NCI-H1105 treated with DMSO at 0.1 percent for 48 hours (cell line): Measurements from ENCODE around the gene ASF1B.

Source experiments
- DNase-seq: peaks from one replicate; lab custom pipeline; 2025; lab: John Stamatoyannopoulos, UW

ASF1B gene

GRCh38 chr19:14088634-14089411, 47.6 kb downstream of the ASF1B start:
- no peak for DNase-seq

- DNase-seq = no peak
Observed at GRCh38 chr19:14086098-14086497, 50.3 kb downstream of the ASF1B start.

GRCh38 chr19:14085309-14085995, 50.9 kb downstream of the ASF1B start, which contains the start of gene C19orf67:
TSS of gene C19orf67 (minus strand) at chr19:14085783. CDS start at chr19:14085627, 156 bp downstream.
- DNase-seq = no peak

DNA sequence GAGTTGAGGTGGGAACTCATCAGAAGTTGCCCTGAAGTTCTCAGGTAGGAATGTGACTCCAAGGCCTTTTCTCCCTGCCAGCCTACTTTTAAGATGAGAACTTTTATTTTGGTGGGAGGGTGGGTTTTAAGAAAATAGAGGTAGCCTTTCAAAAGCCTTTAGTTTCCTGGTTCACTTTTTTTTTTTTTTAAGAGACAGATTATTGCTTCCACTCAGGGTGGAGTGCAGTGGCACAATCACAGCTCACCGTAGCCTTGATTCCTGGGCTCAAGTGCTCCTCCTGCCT, 53.8 kb downstream of the ASF1B start:
- no peak for DNase-seq

DNA sequence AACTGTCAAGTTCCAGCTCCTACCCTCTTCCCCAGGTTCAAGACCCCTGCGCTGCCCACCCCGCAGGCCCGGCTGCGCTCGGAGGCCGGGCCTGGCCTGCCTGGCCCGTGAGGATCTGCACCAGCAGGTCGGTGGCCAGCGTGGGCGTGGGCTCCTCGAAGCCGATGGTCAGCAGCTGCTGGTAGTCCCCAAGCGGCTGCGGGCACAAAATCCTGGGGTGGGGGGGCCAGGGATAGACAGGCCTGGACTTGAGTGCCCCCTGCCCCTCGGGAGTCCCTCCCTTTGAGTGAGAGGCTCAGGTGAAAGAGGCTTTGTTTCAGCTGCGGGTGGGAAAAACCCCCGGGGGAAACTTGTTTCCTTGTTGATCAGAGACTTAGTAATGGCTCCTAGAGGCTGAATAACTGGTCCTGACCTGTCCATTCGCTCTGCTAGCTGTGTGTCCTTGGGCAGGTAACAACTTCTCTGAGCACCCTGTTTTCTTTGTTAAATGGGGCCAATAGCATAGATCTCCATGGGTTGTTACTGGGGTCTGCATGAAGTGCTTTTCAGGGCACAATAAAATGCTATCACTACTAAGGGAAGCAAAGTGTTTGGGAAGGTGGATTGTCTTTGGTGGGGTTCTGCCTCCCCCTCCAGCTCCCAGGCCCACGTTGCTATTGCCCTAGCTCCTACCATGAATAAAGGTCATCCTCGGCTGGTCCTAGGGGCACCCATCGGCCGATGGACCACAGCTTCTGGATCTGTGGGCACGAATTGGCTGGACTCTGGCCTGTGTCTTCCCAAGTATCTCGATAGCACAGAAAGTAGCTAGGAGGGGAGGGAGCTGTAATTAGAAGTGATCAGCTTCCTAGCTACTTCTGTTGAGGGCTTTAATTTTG, 54.4 kb downstream of the ASF1B start:
- DNase-seq = no peak

- peak; percentile 100 for DNase-seq
Observed at GRCh38 chr19:14080887-14081796, 55.2 kb downstream of the ASF1B start.

GRCh38 chr19:14078411-14078810, 58.0 kb downstream of the ASF1B start:
- DNase-seq = no peak

GRCh38 chr19:14073925-14074838, 62.2 kb downstream of the ASF1B start:
- DNase-seq = no peak

DNA sequence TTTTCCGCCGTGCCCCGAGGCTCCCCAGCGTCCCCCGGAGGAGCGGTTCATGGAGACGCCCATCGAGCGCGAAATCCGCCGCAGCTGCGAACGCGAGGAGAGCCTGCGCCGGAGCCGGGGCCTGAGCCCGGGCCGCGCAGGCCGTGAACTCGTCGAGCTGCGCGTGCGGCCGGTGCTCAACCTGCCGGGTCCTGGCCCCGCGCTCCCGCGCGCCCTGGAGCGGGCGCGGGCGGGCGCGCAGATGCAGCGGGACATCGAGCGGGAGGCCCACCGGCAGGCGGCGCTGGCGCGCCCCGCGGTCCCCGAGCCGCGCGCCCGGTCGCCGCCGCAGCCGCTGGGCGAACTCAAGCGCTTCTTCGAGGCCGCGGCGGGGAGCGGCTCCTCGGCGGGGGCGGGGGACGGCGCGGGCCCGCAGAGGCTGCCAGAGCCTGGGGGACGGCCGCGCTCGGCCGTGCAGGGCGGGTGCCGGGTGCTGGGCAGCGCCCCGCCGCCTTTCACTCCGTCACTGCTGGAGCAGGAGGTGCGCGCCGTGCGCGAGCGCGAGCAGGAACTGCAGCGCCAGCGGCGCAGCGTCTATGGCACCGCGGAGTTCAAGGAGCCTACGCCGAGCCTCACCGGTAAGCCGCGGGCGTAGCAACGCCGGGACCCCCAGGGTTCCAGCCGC, 63.0 kb downstream of the ASF1B start:
- peak; percentile 76 for DNase-seq

DNA sequence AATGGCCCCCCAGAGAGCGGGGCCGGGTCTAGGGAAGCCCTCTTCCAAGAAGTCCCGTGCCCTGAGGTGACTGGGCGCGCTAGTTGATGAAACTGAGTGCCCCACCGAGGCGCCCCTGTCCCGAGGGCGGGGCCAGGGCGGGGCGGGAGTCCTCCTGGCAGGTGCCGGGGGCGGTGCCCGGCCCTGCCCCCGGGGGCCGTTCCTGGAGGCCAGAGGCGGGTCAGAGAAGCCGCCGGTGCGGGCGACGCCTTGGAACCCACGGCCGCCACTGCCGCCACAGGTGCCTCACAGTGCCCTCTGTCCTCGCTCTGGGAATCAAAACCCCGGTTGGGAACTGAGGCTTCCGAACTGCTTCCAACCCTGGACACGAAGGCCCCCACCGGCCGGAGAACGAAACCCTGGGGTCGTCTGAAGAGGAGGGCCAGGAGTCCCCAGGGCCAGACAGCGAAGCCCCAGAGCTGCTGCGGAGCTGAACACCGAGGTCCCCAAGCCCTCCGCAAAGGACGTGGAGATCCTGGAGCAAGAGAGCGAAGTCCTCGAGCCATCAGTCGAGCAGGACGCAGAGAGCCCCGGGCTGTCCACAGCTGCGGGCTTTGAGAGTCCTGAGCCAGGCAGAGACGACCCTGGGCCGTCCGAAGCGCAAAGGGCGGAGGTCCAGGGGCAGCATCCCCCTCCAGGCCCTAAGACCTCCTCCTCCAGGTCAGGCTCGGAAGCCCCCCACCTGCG, 63.7 kb downstream of the ASF1B start, which contains the start of gene MISP3:
TSS of gene MISP3 (plus strand) at position 252 of the 726 bp plus-strand sequence. CDS start 524 bp downstream, outside the sequence.
- DNase-seq = peak; percentile 62

GRCh38 chr19:14070268-14071050, 65.9 kb downstream of the ASF1B start:
- DNase-seq = no peak
